HepG2 (cell line): ENCODE measurements around the gene AFF4. TPM values are rescaled to one million over a fixed set of nuclear protein-coding genes. Genes with fewer than 3 reads are reported as not detected.

Source experiments
- ATAC-seq: fragments of 200-7000 bp; cut with Tn5 transposase; 3 replicates; pipeline ENCODE4 v1.9.1; 2020; ENCODE audit warnings: mild to moderate bottlenecking, moderate library complexity
- BruUV-seq: library from RNA; stranded (reverse); fragments of 400-500 nt; replicated peaks from 2 replicates; lab custom pipeline; 2021; lab: Mats Ljungman, UMichigan
- CTCF ChIA-PET: fragments of 300-600 bp; formaldehyde crosslinking; extraction: SDS; loops from one replicate; lab custom pipeline; 2021; ENCODE audit warnings: low total read pairs, inconsistent platforms, low intra/inter-chr PET ratio; lab: Yijun Ruan, JAX
- POLR2A ChIA-PET: fragments of 350-600 bp; sonication (Branson Sonifier 250); formaldehyde crosslinking; loops from one replicate; lab custom pipeline; 2020; ENCODE audit warnings: antibody characterized with exemption, inconsistent platforms; lab: Yijun Ruan, JAX
- DNase-seq: peaks from one replicate; pipeline ENCODE4 v3.0.0-alpha.2; 2015; ENCODE audit warnings: low spot score
- FAIRE-seq: peaks from 3 replicates; lab custom pipeline; 2011; peaks lifted over from hg19 to GRCh38; lab: Jason Lieb, UNC
- H2AFZ ChIP-seq: one replicate; pipeline ENCODE4 v1.6.1; 2011; ENCODE audit warnings: low read length, inconsistent platforms
- H3K27ac ChIP-seq: fragments of 300-600 bp; 3 replicates; pipeline ENCODE4 v1.8.0; 2011; ENCODE audit warnings: mixed run types, mild to moderate bottlenecking, mixed read lengths, low read length, inconsistent platforms; ENCODE audit not compliant: insufficient read depth; ENCODE audit errors: extremely low read length
- H3K27me3 ChIP-seq, 2 experiments: fragments of 200-600 bp in 1 of 2; 2 replicates in 1 of 2; 3 replicates in 1 of 2; pipeline versions ENCODE4 v1.6.0 to v1.8.0; 2011; ENCODE audit warnings: low read length in 2 of 2, mild to moderate bottlenecking in 2 of 2, moderate library complexity in 2 of 2, inconsistent platforms in 1 of 2; ENCODE audit not compliant: insufficient read depth in 2 of 2, control insufficient read depth in 1 of 2
- H3K36me3 ChIP-seq, 2 experiments: fragments of 200-600 bp in 1 of 2; replicated peaks in 1 of 2; 2 replicates in 1 of 2; 3 replicates in 1 of 2; pipeline versions ENCODE4 v1.5.1 to v1.8.0; 2011; ENCODE audit warnings: low read length in 2 of 2, inconsistent platforms in 1 of 2; ENCODE audit not compliant: insufficient read depth in 2 of 2, control insufficient read depth in 1 of 2
- H3K4me1 ChIP-seq: 2 replicates; pipeline ENCODE4 v1.5.1; 2012; ENCODE audit warnings: low read length, inconsistent platforms; ENCODE audit not compliant: insufficient read depth
- H3K4me2 ChIP-seq: 2 replicates; pipeline ENCODE4 v1.6.0; 2011; ENCODE audit warnings: low read depth, low read length, inconsistent platforms
- H3K4me3 ChIP-seq, 3 experiments: fragments of 200-600 bp in 1 of 3; sonication (generic), shearing (Covaris generic) in 1 of 3; replicated peaks in 1 of 3; 2 replicates each; pipeline ENCODE4 v1.5.1; 2011 to 2016; ENCODE audit warnings: low read length in 3 of 3, inconsistent platforms in 2 of 3, low read depth in 2 of 3, mild to moderate bottlenecking in 2 of 3, control low read depth in 1 of 3, mixed read lengths in 1 of 3; ENCODE audit not compliant: insufficient read depth in 1 of 3
- H3K79me2 ChIP-seq: one replicate; pipeline ENCODE4 v1.6.1; 2011; ENCODE audit warnings: low read length, inconsistent platforms; ENCODE audit not compliant: insufficient read depth
- H3K9ac ChIP-seq: 2 replicates; pipeline ENCODE4 v1.6.0; 2011; ENCODE audit warnings: mild to moderate bottlenecking, low read depth, low read length, inconsistent platforms; ENCODE audit not compliant: insufficient read depth
- H3K9me3 ChIP-seq: 2 replicates; pipeline ENCODE4 v1.5.1; 2012; ENCODE audit warnings: mild to moderate bottlenecking, low read length
- H4K20me1 ChIP-seq: 2 replicates; pipeline ENCODE4 v1.6.0; 2011; ENCODE audit warnings: inconsistent platforms, mild to moderate bottlenecking, low read length, moderate library complexity; ENCODE audit not compliant: insufficient read depth
- E2F2 ChIP-seq: sonication (generic); formaldehyde crosslinking; IDR thresholded peaks from 2 replicates; pipeline ENCODE4 v1.4.0; 2020; ENCODE audit warnings: missing genetic modification reagents, borderline replicate concordance
- GATAD1 ChIP-seq: IDR thresholded peaks from 2 replicates; pipeline ENCODE4 v1.6.1; 2016; ENCODE audit warnings: missing genetic modification reagents, missing compliant biosample characterization
- IKZF1 ChIP-seq: fragments of 450-650 bp; IDR thresholded peaks from 2 replicates; pipeline ENCODE4 v1.7.1; 2016
- KDM1A ChIP-seq: IDR thresholded peaks from 2 replicates; pipeline ENCODE4 v1.6.1; 2016; ENCODE audit warnings: missing compliant biosample characterization
- RBM22 ChIP-seq: fragments of 200-400 bp; formaldehyde crosslinking; optimal IDR thresholded peaks from 2 replicates; pipeline ENCODE3; 2017; ENCODE audit warnings: mild to moderate bottlenecking, low read length, moderate library complexity
- SNAI1 ChIP-seq: sonication (generic); formaldehyde crosslinking; IDR thresholded peaks from 2 replicates; pipeline ENCODE4 v1.5.0; 2020; ENCODE audit warnings: mild to moderate bottlenecking, missing genetic modification reagents, borderline replicate concordance
- ZFP62 ChIP-seq: sonication (generic); formaldehyde crosslinking; IDR thresholded peaks from 2 replicates; pipeline ENCODE4 v1.4.0; 2020; ENCODE audit warnings: missing genetic modification reagents
- ZNF839 ChIP-seq: sonication (generic); formaldehyde crosslinking; IDR thresholded peaks from 2 replicates; pipeline ENCODE4 v1.4.0; 2020; ENCODE audit warnings: missing genetic modification reagents, mild to moderate bottlenecking, borderline replicate concordance
- ZSCAN31 ChIP-seq: sonication (generic); formaldehyde crosslinking; IDR thresholded peaks from 2 replicates; pipeline ENCODE4 v1.5.0; 2020; ENCODE audit warnings: low read depth, mild to moderate bottlenecking, missing genetic modification reagents
- WGBS: methylation state at CpG from one replicate; pipeline ENCODE4 v1.1.6; 2017; ENCODE audit warnings: low lambda C conversion rate; 5-methylcytosine and 5-hydroxymethylcytosine counted together
- in situ Hi-C: cut with HindIII; loops from 2 replicates; pipeline ENCODE4 v1.10.0; 2017; ENCODE audit warnings: low pct_unique_long_range_greater_than_20kb; ENCODE audit not compliant: extremely low pct_ligation_motif_present
- intact Hi-C: fragments of 100-400 bp; cut with micrococcal nuclease; formaldehyde crosslinking; loops from one replicate; pipeline ENCODE4 v1.10.0; 2022; ENCODE audit not compliant: unreplicated experiment
- polyA plus RNA-seq, 8 experiments: library from polyadenylated mRNA; depleted of rRNA in 3 of 8; stranded (reverse) in 7 of 8; unstranded in 1 of 8; fragments of >200 nt; fragmentation: Illumina TruSeq in 4 of 8; extraction: Trizol in 4 of 8; gene quantifications; 2 replicates each; pipeline versions ENCODE4 v1.2.1 to v1.2.3, GENCODE V29; 2011 to 2016; ENCODE audit warnings: low read depth in 4 of 8, missing spikeins in 1 of 8, mixed read lengths in 1 of 8; ENCODE audit not compliant: insufficient read depth in 1 of 8
- total RNA-seq, 5 experiments: library from RNA; depleted of rRNA; stranded (reverse); fragments of >200 nt; fragmentation: Illumina TruSeq; extraction: Trizol; gene quantifications; 2 replicates each; pipeline ENCODE4 v1.2.3, GENCODE V29; 2016; ENCODE audit warnings: low read depth in 1 of 5
- TF ChIP-seq, protein P1 (sequence below), 2 experiments: fragments of 450-650 bp in 1 of 2; sonication (generic) in 1 of 2; formaldehyde crosslinking; IDR thresholded peaks; 2 replicates each; pipeline versions ENCODE4 v1.5.0 to v1.8.0; 2020 to 2022; ENCODE audit warnings: mild to moderate bottlenecking in 1 of 2, missing genetic modification reagents in 1 of 2
- TF ChIP-seq, protein P2 (sequence below): IDR thresholded peaks from 2 replicates; pipeline ENCODE4 v1.6.1; 2016; ENCODE audit warnings: mild to moderate bottlenecking
- TF ChIP-seq, protein P3 (sequence below): sonication (generic); formaldehyde crosslinking; conservative IDR thresholded peaks from 2 replicates; pipeline ENCODE4 v1.4.0; 2020; ENCODE audit warnings: missing genetic modification reagents
- TF ChIP-seq, protein P4 (sequence below): sonication (generic); formaldehyde crosslinking; IDR thresholded peaks from 2 replicates; pipeline ENCODE4 v1.5.0; 2020; ENCODE audit warnings: mild to moderate bottlenecking, missing genetic modification reagents
- TF ChIP-seq, protein P5 (sequence below): sonication (generic); formaldehyde crosslinking; IDR thresholded peaks from 2 replicates; pipeline ENCODE4 v1.5.0; 2020; ENCODE audit warnings: missing genetic modification reagents

The AFF4 gene
- total and polyA plus RNA-seq, 2 of the 13 experiments (the other 11 are each of a cell fraction or from before 2014, with no cell fraction given): 22.1 to 25.5 TPM

- TF ChIP-seq, protein P1, sequence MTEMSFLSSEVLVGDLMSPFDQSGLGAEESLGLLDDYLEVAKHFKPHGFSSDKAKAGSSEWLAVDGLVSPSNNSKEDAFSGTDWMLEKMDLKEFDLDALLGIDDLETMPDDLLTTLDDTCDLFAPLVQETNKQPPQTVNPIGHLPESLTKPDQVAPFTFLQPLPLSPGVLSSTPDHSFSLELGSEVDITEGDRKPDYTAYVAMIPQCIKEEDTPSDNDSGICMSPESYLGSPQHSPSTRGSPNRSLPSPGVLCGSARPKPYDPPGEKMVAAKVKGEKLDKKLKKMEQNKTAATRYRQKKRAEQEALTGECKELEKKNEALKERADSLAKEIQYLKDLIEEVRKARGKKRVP (CRISPR knock-in tag; IDR thresholded peaks at IDR 0.05): no peak
- TF ChIP-seq ZFP62 (CRISPR knock-in tag) (no peak), ZSCAN31 (CRISPR knock-in tag) (no peak), RBM22 (no peak), ZNF839 (no peak), IKZF1 (no peak)
- TF ChIP-seq, protein P2, sequence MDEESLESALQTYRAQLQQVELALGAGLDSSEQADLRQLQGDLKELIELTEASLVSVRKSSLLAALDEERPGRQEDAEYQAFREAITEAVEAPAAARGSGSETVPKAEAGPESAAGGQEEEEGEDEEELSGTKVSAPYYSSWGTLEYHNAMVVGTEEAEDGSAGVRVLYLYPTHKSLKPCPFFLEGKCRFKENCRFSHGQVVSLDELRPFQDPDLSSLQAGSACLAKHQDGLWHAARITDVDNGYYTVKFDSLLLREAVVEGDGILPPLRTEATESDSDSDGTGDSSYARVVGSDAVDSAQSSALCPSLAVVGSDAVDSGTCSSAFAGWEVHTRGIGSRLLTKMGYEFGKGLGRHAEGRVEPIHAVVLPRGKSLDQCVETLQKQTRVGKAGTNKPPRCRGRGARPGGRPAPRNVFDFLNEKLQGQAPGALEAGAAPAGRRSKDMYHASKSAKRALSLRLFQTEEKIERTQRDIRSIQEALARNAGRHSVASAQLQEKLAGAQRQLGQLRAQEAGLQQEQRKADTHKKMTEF (CRISPR knock-in tag): no peak
Observed at GRCh38 chr5:132951897-132952296, 11.5 kb downstream of the AFF4 start (continued).

DNA sequence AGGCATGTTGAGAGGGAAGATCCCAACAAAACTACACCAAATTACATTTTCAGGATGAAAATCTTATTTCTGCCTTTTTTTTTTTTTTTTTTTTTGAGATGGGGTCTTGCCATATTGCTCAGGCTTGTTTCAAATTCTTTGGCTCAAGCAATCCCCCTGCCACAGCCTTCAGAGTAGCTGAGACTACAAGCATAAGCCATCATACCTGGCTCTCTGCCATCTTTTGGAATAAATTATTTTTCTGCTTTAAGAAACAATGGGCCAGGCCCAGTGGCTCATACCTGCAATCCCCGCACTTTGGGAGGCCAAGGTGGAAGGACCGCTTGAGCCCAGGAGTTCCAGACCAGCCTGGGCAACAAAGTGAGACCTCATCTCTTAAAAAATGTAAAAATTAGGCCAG lies 14.3 kb downstream of the AFF4 start:
- no peak overlapping the region for H3K4me3 ChIP-seq
- peaks cover 93% of the 10 kb centered on the region for H3K79me2 ChIP-seq
- ATAC-seq (no peak), DNase-seq (no peak), FAIRE-seq (no peak)
- peaks cover 2 to 11% of the 10 kb centered on the region in 2 experiments; a peak in 4 of 5 replicates for H3K36me3 ChIP-seq
- no peak overlapping the region for H3K9ac ChIP-seq
- intact Hi-C loops: no loop called here
- no TSS peak for BruUV-seq
- H3K9me3 ChIP-seq: no peaks in the 10 kb centered on the region
- peaks cover 57% of the 10 kb centered on the region for H3K4me1 ChIP-seq
- H2AFZ ChIP-seq: no peak overlapping the region
- peaks cover 54% of the 10 kb centered on the region for H4K20me1 ChIP-seq
- in situ Hi-C loops: no loop called here
- H3K27ac ChIP-seq: no peak overlapping the region
- ChIA-PET POLR2A (no interaction called here), CTCF (no interaction called here)
- no peak overlapping the region for H3K4me2 ChIP-seq
- 100% methylated on average over 2 of the region's 2 CpGs for WGBS
- H3K27me3 ChIP-seq: no peaks in the 10 kb centered on the region
- no peak for TF ChIP-seq E2F2
- TF ChIP-seq GATAD1 (CRISPR knock-in tag): no peak
- no peak for TF ChIP-seq SNAI1 (CRISPR knock-in tag)
- TF ChIP-seq, protein P3, sequence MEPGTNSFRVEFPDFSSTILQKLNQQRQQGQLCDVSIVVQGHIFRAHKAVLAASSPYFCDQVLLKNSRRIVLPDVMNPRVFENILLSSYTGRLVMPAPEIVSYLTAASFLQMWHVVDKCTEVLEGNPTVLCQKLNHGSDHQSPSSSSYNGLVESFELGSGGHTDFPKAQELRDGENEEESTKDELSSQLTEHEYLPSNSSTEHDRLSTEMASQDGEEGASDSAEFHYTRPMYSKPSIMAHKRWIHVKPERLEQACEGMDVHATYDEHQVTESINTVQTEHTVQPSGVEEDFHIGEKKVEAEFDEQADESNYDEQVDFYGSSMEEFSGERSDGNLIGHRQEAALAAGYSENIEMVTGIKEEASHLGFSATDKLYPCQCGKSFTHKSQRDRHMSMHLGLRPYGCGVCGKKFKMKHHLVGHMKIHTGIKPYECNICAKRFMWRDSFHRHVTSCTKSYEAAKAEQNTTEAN: no peak
- TF ChIP-seq, protein P4, sequence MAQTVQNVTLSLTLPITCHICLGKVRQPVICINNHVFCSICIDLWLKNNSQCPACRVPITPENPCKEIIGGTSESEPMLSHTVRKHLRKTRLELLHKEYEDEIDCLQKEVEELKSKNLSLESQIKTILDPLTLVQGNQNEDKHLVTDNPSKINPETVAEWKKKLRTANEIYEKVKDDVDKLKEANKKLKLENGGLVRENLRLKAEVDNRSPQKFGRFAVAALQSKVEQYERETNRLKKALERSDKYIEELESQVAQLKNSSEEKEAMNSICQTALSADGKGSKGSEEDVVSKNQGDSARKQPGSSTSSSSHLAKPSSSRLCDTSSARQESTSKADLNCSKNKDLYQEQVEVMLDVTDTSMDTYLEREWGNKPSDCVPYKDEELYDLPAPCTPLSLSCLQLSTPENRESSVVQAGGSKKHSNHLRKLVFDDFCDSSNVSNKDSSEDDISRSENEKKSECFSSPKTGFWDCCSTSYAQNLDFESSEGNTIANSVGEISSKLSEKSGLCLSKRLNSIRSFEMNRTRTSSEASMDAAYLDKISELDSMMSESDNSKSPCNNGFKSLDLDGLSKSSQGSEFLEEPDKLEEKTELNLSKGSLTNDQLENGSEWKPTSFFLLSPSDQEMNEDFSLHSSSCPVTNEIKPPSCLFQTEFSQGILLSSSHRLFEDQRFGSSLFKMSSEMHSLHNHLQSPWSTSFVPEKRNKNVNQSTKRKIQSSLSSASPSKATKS: no peak
- TF ChIP-seq KDM1A (CRISPR knock-in tag): no peak
- TF ChIP-seq, protein P5, sequence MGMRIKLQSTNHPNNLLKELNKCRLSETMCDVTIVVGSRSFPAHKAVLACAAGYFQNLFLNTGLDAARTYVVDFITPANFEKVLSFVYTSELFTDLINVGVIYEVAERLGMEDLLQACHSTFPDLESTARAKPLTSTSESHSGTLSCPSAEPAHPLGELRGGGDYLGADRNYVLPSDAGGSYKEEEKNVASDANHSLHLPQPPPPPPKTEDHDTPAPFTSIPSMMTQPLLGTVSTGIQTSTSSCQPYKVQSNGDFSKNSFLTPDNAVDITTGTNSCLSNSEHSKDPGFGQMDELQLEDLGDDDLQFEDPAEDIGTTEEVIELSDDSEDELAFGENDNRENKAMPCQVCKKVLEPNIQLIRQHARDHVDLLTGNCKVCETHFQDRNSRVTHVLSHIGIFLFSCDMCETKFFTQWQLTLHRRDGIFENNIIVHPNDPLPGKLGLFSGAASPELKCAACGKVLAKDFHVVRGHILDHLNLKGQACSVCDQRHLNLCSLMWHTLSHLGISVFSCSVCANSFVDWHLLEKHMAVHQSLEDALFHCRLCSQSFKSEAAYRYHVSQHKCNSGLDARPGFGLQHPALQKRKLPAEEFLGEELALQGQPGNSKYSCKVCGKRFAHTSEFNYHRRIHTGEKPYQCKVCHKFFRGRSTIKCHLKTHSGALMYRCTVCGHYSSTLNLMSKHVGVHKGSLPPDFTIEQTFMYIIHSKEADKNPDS (CRISPR knock-in tag): no peak
